HS-5 (cell line): ENCODE results near the gene CD59.
"Not testable (repeated sequence)": the region's sequence is repeated elsewhere in the genome, so short reads cannot be mapped to it uniquely, and the experiment has no call there.

Experiments used
- DNase-seq: peaks from one replicate; pipeline ENCODE4 v3.0.0-alpha.2; 2012; ENCODE audit warnings: low read depth

The CD59 gene

DNA sequence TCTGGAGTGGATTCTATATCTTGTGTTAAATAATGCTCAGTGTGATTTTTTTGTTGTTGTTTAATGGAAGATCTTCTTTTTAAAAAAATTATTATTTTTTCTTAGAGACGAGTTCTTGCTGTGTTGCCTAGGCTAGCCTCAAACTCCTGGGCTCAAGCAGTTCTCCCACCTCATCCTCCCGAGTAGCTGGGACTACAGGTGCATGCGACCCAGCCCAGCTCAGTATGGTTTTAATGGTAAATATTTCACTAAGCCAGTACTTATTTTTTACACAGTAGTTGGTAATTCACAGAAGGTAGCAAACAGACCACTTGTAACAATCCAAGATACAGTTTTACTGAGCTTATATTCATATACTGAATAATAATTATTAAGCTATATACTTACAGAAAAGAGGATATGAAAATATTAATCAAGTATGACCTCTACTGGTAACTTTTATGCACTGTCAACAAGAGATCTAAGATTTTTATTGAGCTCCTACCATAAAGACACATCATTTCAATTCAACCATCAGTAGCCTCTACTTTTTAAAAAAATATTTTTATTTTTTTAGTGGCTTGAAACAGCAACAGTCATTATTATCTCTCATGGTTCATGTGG lies 6.1 kb upstream of the CD59 start:
- no peak for DNase-seq

DNA sequence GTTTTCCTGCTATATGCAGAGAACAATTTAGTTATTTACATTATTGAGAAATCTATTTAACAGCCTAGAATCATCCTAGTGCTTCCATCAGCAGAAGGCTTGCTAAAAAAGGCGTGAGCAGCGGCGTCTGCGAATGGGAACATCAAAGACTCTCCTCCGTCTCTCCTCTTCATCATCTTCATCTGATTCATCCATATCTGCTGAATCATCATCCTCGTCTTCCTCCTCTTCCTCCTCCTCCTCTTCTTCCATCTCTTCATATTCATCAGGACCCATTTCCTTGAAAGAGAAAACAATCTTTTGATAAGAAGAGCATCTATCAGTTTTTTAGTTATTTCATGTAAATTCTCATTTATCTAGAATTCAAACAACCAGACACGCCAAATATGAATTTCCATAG lies 5.6 kb upstream of the CD59 start:
- no peak for DNase-seq

DNA sequence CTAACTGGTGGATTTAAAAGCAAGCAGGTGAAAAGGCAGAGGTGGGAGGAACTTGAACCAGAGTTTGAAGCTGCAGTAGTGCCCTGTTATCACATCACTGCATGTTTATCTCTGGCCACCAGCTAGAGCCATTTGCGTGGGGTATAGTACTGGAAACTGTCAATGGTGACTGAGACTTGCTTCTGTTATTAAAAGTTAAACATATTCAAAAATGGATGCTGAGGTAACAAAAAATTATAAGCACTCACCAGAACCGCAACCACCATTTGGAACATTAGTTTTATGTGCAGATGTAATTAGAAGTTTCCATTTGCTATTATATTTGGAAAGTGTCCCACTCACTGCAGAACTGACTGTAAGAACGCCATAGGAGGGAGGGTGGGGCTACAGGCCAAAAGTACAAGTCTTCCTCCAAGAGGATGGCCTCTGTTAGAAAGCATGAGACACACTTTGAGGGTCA lies 1.2 kb upstream of the CD59 start:
- DNase-seq, result no peak

DNA sequence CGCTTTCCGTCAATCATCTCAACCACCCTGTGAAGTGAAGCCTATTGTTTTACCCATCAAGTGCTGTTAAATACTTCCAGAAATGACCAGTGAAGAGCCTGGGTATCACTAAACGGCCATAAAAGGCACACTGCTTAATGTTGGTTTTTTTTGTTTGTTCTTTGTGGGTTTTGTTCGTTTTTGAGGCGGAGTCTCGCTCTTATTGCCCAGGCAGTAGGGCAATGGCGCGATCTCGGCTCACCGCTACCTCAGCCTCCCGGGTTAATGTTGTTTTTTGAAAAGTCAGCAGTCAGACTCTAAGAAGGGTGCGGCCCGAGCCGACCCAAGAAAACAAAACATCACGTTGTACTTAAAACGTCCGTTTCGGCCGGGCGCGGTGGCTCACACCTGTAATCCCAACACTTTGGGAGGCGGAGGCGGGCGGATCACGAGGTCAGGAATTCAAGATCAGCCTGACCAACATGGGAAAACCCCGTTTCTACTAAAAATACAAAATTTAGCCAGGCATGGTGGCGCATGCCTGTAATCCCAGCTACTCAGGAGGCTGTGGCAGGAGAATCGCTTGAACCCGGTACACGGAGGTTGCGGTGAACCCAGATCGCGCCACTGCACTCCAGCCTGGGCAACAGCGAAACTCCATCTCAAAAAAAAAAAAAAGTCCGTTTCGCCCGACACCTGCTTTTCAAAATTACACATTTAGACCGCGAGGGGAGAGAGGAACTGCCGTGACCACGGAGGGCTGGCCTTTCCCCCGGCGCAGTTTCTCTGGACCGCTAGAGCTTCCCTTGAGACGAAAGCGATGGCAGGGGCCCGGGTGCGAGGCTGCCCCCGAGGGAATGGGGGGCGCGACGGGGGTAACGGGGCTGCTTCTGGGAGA lies 714 bp downstream of the CD59 start:
- DNase-seq, result no peak

DNA sequence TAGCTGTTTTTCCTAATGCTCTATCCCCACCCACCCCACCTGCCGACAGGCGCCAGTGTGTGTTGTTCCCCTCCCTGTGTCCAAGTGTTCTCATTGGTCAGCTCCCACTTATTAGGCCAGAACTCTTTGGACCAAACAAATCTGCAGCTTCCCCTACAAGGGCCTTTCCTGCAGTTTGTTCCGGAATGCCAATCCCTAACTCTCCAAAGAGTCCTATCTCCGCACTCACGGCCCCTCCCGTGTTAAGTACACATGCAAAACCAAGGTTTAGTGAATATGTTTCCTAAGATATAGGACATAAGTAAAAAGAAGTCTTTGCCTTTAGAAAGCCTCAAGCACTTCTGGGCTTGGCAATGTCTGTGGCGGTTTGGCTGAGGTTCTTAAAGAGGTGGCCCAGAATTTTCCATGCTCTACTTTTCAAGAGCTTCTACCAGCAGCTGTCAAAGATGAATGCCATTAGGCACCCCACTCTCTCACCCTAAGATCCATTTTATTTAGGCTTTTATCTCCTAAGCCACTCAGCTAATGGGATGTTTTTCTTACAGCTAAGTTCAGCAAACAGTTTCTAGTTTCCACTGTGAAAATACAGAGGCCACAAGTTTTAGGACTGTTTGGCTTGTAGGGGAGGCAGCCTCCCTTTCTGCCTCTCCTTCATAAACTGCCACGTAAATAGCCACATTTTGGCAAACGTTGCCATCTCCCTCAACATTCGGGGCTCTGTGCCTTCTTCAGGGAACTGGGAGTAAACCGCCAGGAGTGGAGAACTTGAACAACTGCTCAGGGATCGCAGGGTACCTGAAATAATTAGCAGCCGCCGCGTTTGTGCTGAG lies 1.6 kb downstream of the CD59 start:
- DNase-seq, result no peak

DNA sequence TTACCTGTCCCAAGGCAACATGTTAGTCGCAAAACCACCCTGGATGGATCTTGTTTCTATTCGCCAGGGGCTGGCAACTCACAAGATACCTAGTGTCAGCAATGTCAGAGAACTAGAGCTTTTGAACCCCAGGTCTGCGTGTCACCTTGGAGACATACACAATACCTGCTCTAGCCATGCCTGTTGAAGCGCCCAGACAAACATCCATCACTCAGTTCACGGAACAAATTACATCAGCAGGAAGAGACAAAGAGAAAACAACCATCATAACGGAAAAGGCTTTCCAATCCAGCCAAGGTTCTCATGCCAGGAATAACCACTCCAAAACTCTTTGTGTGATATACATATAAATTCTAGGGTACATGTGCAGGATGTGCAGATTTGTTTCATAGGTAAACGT lies 2.2 kb downstream of the CD59 start:
- no peak for DNase-seq

DNA sequence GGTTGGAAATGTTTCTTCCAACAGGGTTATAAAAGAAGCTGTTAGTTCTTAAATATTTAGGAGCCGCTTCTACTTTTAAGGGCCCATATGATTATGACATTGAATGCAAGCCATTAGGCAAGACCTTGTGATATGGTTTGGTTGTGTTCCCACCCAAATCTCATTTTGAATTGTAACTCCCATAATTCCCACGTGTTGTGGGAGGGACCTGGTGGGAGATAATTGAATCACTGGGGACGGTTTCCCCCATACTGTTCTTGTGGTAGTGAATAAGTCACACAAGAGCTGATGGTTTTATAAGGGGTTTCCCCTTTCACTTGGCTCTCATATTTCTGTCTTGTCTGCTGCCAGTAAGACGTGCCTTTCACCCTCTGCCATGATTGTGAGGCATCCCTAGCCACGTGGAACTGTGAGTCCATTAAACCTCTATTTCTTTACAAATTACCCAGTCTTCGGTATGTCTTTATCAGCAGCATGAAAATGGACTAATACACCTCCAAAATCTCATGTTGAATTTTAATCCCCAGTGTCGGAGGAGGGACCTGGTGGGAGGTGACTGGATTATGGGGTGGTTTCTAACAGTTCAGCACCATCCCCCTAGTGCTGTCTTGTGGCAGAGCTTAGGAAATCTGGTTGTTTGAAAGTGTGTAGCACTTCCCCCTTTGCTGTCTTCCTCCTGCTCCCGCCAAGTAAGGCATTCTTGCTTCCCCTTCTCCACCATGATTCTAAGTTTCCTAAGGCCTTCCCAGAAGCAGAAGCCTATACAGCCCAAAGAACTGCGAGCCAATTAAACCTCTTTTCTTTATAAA lies 4.3 kb downstream of the CD59 start:
- DNase-seq, result no peak

DNA sequence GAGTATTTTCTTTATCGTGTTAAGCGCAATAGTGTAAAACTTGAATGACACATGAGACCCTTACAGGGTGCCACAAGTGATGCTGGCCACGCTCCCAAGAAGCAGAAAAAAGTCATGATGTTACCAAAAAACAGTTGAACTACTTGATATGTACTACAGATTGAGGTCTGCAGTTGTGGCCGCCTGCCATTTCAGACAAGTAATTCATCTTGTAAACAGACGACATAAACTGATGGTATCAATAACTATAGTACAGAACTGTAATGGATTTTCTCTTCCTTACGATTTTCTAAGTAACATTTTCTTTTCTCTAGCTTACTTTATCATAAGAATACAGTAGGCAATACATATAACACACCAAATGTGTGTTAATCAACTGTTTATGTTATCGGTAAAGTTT lies 5.5 kb downstream of the CD59 start:
- DNase-seq, result no peak

DNA sequence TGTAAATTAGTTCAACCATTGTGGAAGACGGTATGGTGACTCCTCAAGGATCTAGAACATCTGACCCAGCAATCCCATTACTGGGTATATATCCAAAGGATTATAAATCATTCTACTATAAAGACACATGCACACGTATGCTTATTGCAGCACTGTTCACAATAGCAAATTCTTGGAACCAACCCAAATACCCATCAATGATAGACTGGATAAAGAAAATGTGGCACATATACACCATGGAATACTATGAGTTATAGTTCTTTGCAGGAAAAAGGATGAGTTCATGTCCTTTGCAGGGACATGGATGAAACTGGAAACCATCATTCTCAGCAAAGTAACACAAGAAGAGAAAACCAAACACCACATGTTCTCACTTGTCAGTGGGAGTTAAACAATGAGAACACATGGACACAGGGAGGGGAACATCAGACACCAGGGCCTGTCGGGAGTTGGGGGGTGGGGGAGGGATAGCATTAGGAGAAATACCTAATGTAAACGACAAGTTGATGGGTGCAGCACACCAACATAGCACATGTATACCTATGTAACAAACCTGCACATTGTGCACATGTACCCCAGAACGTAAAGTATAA lies 7.1 kb downstream of the CD59 start:
- DNase-seq, result not testable (repeated sequence)

DNA sequence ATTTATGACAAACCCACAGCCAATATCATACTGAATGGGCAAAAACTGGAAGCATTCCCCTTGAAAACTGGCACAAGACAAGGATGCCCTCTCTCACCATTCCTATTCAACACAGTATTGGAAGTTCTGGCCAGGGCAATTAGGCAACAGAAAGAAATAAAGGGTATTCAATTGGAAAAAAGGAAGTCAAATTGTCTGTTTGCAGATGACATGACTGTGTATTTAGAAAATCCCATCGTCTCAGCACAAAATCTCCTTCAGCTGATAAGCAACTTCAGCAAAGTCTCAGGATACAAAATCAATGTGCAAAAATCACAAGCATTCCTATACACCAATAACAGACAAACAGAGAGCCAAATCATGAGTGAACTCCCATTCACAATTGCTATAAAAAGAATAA lies 8.7 kb downstream of the CD59 start:
- DNase-seq, result not testable (repeated sequence)

DNA sequence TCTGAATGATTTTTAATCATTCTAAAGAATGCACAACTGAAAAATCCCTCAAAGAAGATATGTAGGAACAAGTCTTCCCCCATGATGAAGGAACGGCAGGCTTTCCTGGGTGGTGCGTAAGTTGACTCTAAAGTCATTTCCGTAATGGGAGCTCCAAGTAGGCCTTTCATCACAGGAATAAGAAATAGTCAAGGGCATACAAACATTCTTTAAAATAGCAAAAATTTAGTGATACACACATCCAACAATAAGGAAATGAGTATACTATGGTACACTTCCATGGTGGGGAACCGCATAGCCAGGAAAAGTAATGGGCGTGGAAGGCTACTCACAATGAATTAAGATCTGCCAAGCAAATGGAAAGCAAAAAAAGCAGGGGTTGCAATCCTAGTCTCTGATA lies 10.7 kb downstream of the CD59 start:
- no peak for DNase-seq

DNA sequence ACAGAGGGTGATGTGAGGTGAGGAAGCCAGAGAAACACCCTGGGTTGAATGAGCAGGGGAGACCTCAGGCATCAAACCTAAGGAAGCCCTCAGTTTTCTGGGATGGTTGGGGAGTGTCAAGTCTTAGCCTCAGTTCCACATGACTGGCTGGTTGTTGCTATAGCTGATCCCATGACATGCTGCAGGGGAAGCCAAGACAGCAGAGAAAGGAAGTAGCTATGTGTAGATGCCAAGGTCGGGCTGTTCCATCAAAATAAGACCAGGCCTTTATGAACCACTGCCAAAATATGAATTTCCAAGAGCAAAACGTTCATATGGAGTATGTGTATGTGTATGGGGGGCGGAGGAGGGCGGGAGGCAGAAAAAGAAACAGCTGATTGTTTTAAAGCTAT lies 11.6 kb downstream of the CD59 start:
- DNase-seq, result no peak

DNA sequence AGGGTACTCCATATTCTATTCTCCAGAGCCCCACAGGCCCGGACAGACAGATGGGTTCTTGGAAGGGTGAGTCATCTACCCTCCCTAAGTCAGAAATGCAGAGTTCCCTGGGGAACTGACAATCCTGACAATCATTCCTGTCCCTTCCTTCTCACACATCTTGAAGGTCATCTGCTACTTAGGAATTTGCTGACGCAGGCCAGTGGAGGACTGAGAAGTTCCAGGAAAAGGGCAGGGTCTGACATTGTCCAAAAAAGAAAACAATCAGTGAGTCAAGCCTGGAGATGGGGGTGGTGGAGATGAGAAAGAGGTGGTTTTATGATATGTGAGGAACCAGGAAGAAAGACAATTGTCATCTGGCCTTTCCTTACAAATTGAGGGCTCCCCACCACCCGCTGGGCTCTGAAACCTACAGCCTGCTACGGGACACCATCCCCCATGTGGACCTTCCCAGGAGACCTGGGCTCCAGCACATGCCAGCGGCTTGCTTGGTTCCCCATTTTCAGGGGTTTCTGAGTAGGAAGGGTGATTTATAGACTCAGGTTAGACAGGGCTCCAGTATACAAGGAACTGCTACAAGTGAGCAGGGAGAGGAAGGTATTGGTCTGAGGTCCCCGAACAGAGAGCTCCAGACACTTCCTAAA lies 12.9 kb downstream of the CD59 start:
- DNase-seq, result peak; percentile 91

DNA sequence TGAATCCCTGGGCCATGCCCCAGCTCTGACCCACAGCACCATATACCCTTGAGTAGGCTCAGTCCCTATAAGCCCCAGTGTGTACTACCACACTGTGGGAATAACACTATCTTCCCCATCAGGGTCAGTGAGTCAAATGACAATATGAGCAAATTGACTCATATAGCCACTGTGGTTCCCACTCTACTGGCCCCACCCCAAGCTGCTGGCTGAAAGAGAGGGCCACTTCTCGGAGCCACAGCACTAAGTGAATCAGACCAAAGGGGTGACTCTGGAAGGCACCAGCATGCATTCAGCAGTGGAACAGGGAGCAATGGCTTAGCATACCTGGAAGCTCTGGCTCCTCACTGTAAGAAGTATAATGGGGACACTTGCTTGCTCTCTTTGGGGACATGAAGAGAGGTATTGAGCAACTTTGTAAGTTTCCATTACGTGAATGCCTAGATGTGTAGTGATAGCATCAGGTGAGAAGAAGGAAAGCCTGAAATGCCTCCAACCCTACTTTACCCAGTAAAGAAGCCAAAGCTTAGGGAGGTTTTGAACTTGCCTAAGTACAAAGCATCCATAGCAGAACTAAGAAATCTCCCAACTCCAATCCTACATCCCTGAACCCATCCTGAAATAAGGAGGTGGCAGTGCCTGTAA lies 13.5 kb downstream of the CD59 start:
- no peak for DNase-seq

DNA sequence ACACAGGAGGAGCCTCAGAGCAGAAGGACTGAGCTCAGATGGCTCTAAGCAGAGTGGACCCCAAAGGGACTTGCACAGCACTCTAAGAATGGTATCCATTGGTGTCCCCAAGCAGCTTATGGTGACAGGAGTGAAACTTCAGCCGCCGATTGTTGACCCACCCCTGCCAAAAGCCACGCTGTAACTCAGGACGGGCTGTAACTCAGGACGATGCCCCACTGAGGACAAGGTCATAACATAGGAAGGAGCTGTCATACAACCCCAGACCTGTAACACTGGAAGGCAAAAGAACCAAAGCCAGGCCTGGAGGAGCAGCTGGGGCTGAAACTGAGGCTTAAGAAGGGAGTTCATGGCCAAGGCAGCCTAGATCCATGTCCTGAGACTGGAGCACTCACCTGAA lies 14.2 kb downstream of the CD59 start:
- no peak for DNase-seq

DNA sequence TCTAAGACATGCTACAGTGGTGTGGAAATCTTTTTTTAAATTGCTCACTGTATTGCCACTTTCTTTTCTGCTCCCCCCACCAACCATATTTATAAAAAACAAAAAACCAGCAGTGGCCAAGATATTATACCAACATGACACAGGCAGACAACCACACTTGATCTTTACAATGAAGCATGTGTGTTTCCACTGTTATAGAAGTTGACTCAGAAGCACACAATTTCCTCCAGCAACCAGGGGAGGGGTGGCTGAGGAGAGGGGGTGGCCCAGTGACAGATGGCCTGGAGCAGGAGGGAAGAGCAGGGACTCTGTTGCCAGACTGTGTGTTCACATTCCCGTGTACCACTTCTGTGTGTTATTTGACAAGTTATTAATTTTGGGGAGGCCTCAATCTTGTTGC lies 14.8 kb downstream of the CD59 start:
- DNase-seq, result no peak

DNA sequence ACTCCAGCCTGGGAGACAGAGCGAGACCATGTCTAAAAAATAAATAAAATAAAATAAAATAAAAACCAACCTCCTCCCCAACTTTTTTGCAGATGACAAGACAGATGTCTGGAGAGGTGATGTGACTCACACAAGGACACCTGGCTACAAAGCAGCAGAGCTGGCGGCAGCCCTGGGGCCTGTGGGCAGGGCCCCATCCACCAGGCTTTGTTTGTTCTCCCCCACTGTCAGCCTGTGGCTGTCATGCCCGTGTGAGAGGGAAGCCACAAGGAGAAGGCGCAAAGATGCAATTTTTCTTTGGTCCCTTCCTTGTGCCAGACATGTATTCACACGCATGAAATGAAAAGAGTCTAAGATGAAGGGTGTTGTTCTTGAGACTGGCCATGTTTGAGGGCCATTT lies 16.6 kb downstream of the CD59 start:
- no peak for DNase-seq

DNA sequence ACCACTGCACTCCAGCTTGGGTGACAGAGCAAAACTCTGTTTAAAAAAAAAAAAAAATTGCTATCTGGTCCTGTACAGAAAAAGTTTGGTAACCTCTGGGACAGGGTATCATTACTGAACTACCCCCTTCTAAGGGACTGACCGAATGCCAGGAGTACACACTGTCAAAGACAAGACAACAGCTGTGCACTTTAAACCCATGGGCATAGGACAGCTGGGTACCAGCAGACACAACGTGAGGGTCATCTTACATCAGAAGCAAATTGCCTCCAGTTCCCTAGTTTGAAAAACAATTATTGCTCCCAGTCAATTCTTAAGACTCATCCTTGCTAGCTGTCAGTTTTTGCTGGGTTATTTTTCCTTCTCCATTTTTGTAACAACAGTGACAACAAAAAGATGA lies 17.8 kb downstream of the CD59 start:
- DNase-seq, result no peak

DNA sequence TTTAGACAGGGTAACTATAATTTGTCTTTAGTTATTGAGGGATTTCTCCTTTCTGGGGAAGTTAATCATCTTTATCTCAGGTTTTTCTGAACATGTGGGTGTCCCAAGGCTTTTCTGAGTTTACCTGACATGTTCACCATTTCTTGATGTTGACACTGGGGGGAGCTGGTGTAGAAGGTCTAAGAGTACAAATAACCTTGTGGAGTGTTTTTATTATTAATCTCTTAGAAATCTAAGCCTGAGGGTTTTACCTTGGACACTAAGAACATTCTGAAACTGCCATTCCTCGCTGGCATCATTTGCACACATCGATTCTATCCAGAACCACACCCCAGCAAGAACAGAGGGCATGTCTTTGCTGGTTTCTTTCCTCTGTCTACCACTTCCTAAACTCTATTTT lies 20.0 kb downstream of the CD59 start:
- DNase-seq, result no peak

DNA sequence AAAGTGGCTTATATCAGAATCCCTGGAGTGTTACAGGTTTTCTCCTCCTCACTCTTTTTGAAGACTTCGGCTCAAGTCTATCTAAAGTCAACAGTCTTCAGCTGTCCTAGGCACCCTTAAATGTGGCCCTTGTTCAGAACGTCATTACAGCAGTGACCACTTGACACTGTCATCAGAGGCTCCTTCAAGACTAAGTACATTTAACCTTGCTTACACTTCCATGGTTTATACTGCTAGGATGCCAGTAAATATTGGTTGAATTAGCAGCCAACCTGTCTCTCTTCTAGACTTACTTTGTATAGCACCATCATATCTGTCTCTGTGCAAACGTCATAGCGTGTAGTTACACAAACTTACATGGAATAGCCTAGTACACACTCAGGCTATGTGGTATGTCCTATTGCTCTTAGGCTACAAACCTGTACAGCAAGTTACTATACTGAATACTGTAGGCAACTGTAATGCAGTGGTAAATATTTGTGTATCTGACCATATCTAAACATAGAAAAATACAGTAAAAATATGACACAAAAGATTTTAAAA lies 22.3 kb downstream of the CD59 start:
- no peak for DNase-seq
